Endothelial cell (in vitro differentiated cells): ENCODE data around the gene SERPINC1. TPM values are rescaled to one million over a fixed set of nuclear protein-coding genes. Genes with fewer than 3 reads are reported as not detected.
"Not testable (repeated sequence)": the region's sequence is repeated elsewhere in the genome, so short reads cannot be mapped to it uniquely, and the experiment has no call there.

Experiments
- DNase-seq: peaks from one replicate; pipeline ENCODE4 v3.0.0; 2021; ENCODE audit warnings: low spot score
- H3K27ac Mint-ChIP-seq: one replicate; pipeline ENCODE4 v1.8.0; 2021; ENCODE audit warnings: mixed read lengths, inconsistent platforms; ENCODE audit not compliant: unreplicated experiment
- H3K27me3 Mint-ChIP-seq: one replicate; pipeline ENCODE4 v1.8.0; 2021; ENCODE audit warnings: mild to moderate bottlenecking, moderate library complexity, mixed read lengths, inconsistent platforms; ENCODE audit not compliant: unreplicated experiment
- H3K36me3 Mint-ChIP-seq: one replicate; pipeline ENCODE4 v1.8.0; 2021; ENCODE audit warnings: mild to moderate bottlenecking, low read depth, mixed read lengths, inconsistent platforms; ENCODE audit not compliant: unreplicated experiment
- H3K4me1 Mint-ChIP-seq: one replicate; pipeline ENCODE4 v1.8.0; 2021; ENCODE audit warnings: mild to moderate bottlenecking, mixed read lengths, inconsistent platforms; ENCODE audit not compliant: unreplicated experiment
- H3K4me3 Mint-ChIP-seq: one replicate; pipeline ENCODE4 v1.8.0; 2021; ENCODE audit warnings: mild to moderate bottlenecking, mixed read lengths, inconsistent platforms; ENCODE audit not compliant: unreplicated experiment
- H3K9me3 Mint-ChIP-seq: one replicate; pipeline ENCODE4 v1.8.0; 2021; ENCODE audit warnings: mixed read lengths, inconsistent platforms; ENCODE audit not compliant: unreplicated experiment
- CTCF ChIP-seq: fragments of 200-600 bp; sonication (generic); IDR thresholded peaks from one replicate; pipeline ENCODE4 v1.5.0; 2021; ENCODE audit warnings: antibody characterized with exemption; ENCODE audit not compliant: unreplicated experiment
- total RNA-seq: library from RNA; stranded (reverse); fragmentation: NEBNext Ultra II Directional; extraction: Animal tissue kit (Norgen Biotek cat#: 25700); gene quantifications from one replicate; pipeline ENCODE4 v1.2.1, GENCODE V29; 2021; ENCODE audit not compliant: unreplicated experiment

The SERPINC1 gene
- total RNA-seq, 1 donor from 2014 or later: not detected

DNA sequence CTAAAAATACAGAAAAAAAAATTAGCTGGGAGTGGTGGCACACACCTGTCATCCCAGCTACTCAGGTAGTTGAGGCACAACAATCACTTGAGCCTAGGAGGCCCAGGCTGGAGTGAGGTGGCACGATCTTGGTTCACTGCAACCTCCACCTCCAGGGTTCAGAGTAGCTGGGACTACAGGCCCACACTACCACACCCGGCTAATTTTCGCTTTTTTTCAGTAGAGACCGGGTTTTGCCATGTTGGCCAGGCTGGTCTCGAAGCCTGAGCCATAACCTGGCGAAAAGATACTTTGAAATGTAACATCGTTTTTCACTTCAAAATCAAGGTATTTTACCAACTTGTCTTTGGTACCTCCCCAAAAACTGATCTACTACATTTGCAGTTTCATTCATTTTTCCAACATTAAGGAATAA is 55.4 kb downstream of the SERPINC1 start:
- Mint-ChIP-seq H3K9me3 (no peaks in the 10 kb centered on the region), H3K4me3 (no peak overlapping the region), H3K4me1 (peaks cover 28% of the 10 kb centered on the region), H3K27me3 (peaks cover 3% of the 10 kb centered on the region), H3K27ac (no peak overlapping the region), H3K36me3 (peaks cover 41% of the 10 kb centered on the region)
- TF ChIP-seq CTCF: no peak
- DNase-seq: no peak

- H3K4me1 Mint-ChIP-seq: peaks cover 21% of the 10 kb centered on the region
- H3K36me3 Mint-ChIP-seq: peaks cover 30% of the 10 kb centered on the region
- H3K27ac Mint-ChIP-seq: peak overlapping the region; percentile 22
- TF ChIP-seq CTCF: no peak
- DNase-seq: no peak
- H3K9me3 Mint-ChIP-seq: no peaks in the 10 kb centered on the region
- H3K27me3 Mint-ChIP-seq: peaks cover 3% of the 10 kb centered on the region
- H3K4me3 Mint-ChIP-seq: no peak overlapping the region
Observed at GRCh38 chr1:173860065-173860464, 57.1 kb downstream of the SERPINC1 start.

GRCh38 chr1:173859547-173859946 is 57.6 kb downstream of the SERPINC1 start:
- H3K9me3 Mint-ChIP-seq, H3K27ac Mint-ChIP-seq, H3K4me3 Mint-ChIP-seq, H3K27me3 Mint-ChIP-seq, DNase-seq: not testable (repeated sequence)
- H3K4me1 Mint-ChIP-seq: peaks cover 21% of the 10 kb centered on the region
- peaks cover 31% of the 10 kb centered on the region for H3K36me3 Mint-ChIP-seq

- peak overlapping the region; percentile 97 for H3K27ac Mint-ChIP-seq
- no peak for TF ChIP-seq CTCF
- peaks cover 31% of the 10 kb centered on the region for H3K36me3 Mint-ChIP-seq
- no peaks in the 10 kb centered on the region for H3K27me3 Mint-ChIP-seq
- peaks cover 33% of the 10 kb centered on the region for H3K4me1 Mint-ChIP-seq
- no peaks in the 10 kb centered on the region for H3K9me3 Mint-ChIP-seq
- no peak for DNase-seq
- H3K4me3 Mint-ChIP-seq: no peak overlapping the region
Observed at GRCh38 chr1:173857363-173857917, 59.7 kb downstream of the SERPINC1 start.

GRCh38 chr1:173856903-173857302 is 60.2 kb downstream of the SERPINC1 start:
- Mint-ChIP-seq H3K27me3 (no peaks in the 10 kb centered on the region), H3K4me1 (peaks cover 33% of the 10 kb centered on the region), H3K4me3 (no peak overlapping the region), H3K9me3 (no peaks in the 10 kb centered on the region), H3K27ac (peak overlapping the region; percentile 97), H3K36me3 (peaks cover 31% of the 10 kb centered on the region)
- no peak for TF ChIP-seq CTCF
- DNase-seq: peak; percentile 18
